MM.1S (cell line): ENCODE results near the gene TRAPPC12.
"Not testable (repeated sequence)": the region's sequence is repeated elsewhere in the genome, so short reads cannot be mapped to it uniquely, and the experiment has no call there.

Experiments used
- DNase-seq: peaks from one replicate; pipeline ENCODE4 v3.0.0-alpha.2; 2015
- H2AFZ ChIP-seq: fragments of 300-600 bp; sonication (generic); 2 replicates; pipeline ENCODE4 v1.6.0; 2016; ENCODE audit warnings: antibody characterized with exemption, low read length
- H3F3A ChIP-seq: fragments of 300-600 bp; sonication (generic); 2 replicates; pipeline ENCODE4 v1.6.1; 2016; ENCODE audit warnings: mild to moderate bottlenecking, antibody characterized with exemption, low read length, moderate library complexity, mixed read lengths; ENCODE audit not compliant: insufficient read depth
- H3K27ac ChIP-seq: fragments of 300-600 bp; sonication (generic); 2 replicates; pipeline ENCODE4 v1.5.1; 2016; ENCODE audit warnings: mild to moderate bottlenecking, low read length
- H3K27me3 ChIP-seq: fragments of 300-600 bp; sonication (generic); replicated peaks from 2 replicates; pipeline ENCODE4 v1.6.0; 2016; ENCODE audit warnings: low read length; ENCODE audit not compliant: insufficient read depth
- H3K36me3 ChIP-seq: fragments of 300-600 bp; sonication (generic); replicated peaks from 2 replicates; pipeline ENCODE4 v1.6.1; 2016; ENCODE audit warnings: mild to moderate bottlenecking, low read length, mixed read lengths; ENCODE audit not compliant: insufficient read depth
- H3K4me1 ChIP-seq: fragments of 300-600 bp; sonication (generic); 2 replicates; pipeline ENCODE4 v1.6.1; 2016; ENCODE audit warnings: low read length, mixed read lengths
- H3K4me2 ChIP-seq: fragments of 300-600 bp; sonication (generic); 2 replicates; pipeline ENCODE4 v1.6.0; 2016; ENCODE audit warnings: low read depth, low read length
- H3K4me3 ChIP-seq: fragments of 300-600 bp; sonication (generic); 2 replicates; pipeline ENCODE4 v1.5.1; 2016; ENCODE audit warnings: low read length, mixed read lengths
- H3K79me2 ChIP-seq: fragments of 300-600 bp; sonication (generic); 2 replicates; pipeline ENCODE4 v1.6.1; 2016; ENCODE audit warnings: mixed run types, low read length, mixed read lengths
- H3K9ac ChIP-seq: fragments of 300-600 bp; sonication (generic); 2 replicates; pipeline ENCODE4 v1.6.1; 2016; ENCODE audit warnings: low read length, mixed read lengths
- H3K9me2 ChIP-seq: fragments of 300-600 bp; sonication (generic); replicated peaks from 2 replicates; pipeline ENCODE4 v1.6.1; 2016; ENCODE audit warnings: mild to moderate bottlenecking, low read length, mixed read lengths; ENCODE audit not compliant: insufficient read depth
- H3K9me3 ChIP-seq: fragments of 300-600 bp; sonication (generic); replicated peaks from 2 replicates; pipeline ENCODE4 v1.6.1; 2016; ENCODE audit warnings: mild to moderate bottlenecking, low read length, mixed read lengths; ENCODE audit not compliant: insufficient read depth
- H4K20me1 ChIP-seq: fragments of 300-600 bp; sonication (generic); 2 replicates; pipeline ENCODE4 v1.6.1; 2016; ENCODE audit warnings: mild to moderate bottlenecking, low read length, moderate library complexity, mixed read lengths; ENCODE audit not compliant: insufficient read depth
- EZH2 ChIP-seq: fragments of 300-600 bp; sonication (generic); optimal IDR thresholded peaks from 2 replicates; pipeline ENCODE3; 2017; ENCODE audit warnings: low read depth, mild to moderate bottlenecking, antibody characterized with exemption, low read length, mixed read lengths
- EZH2phosphoT487 ChIP-seq: fragments of 300-600 bp; sonication (generic); IDR thresholded peaks from 2 replicates; pipeline ENCODE4 v1.6.1; 2018; ENCODE audit warnings: antibody characterized with exemption, low read length
- TF ChIP-seq, protein P1 (sequence below): fragments of 300-600 bp; sonication (generic); IDR thresholded peaks from 2 replicates; pipeline ENCODE4 v1.5.1; 2016; ENCODE audit warnings: antibody characterized with exemption, low read length, mixed read lengths

TRAPPC12 gene

DNA sequence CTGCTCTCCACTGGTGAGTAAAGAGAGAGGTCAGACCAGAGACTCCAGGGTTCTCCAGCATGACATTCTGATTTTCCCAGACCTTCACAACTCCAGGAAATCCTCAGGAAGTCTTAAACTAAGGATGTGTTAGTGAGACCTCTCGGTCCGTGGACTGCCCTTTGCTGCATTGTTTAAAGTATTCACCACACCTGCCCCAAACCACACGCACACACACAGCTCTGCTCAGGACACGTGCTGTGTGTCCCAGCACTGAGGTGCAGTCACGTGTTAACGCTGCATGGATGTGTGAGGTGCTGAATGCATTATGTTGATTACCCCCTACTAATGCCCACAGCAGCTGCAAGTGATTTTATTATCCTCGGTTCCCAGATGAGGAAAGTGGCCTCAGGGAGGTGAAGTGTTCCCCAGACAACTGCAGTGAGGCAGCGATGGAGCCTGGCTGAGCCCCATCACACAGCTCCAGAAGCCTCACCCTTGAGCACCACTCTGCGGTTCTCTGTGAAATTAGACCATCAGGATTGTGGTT is 68.4 kb downstream of the TRAPPC12 start:
- no peak overlapping the region for H3K9ac ChIP-seq
- no peak overlapping the region for H3K27ac ChIP-seq
- no peaks in the 10 kb centered on the region for H3K4me1 ChIP-seq
- no peaks in the 10 kb centered on the region for H4K20me1 ChIP-seq
- no peaks in the 10 kb centered on the region for H3K27me3 ChIP-seq
- H2AFZ ChIP-seq, result no peak overlapping the region
- no peak for DNase-seq
- no peaks in the 10 kb centered on the region for H3K9me3 ChIP-seq
- no peak for TF ChIP-seq EZH2
- TF ChIP-seq EZH2phosphoT487, result no peak
- TF ChIP-seq, protein P1, sequence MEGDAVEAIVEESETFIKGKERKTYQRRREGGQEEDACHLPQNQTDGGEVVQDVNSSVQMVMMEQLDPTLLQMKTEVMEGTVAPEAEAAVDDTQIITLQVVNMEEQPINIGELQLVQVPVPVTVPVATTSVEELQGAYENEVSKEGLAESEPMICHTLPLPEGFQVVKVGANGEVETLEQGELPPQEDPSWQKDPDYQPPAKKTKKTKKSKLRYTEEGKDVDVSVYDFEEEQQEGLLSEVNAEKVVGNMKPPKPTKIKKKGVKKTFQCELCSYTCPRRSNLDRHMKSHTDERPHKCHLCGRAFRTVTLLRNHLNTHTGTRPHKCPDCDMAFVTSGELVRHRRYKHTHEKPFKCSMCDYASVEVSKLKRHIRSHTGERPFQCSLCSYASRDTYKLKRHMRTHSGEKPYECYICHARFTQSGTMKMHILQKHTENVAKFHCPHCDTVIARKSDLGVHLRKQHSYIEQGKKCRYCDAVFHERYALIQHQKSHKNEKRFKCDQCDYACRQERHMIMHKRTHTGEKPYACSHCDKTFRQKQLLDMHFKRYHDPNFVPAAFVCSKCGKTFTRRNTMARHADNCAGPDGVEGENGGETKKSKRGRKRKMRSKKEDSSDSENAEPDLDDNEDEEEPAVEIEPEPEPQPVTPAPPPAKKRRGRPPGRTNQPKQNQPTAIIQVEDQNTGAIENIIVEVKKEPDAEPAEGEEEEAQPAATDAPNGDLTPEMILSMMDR, result no peak
- H3F3A ChIP-seq, result no peaks in the 10 kb centered on the region
- no peaks in the 10 kb centered on the region for H3K79me2 ChIP-seq
- H3K4me2 ChIP-seq, result no peak overlapping the region
- H3K9me2 ChIP-seq, result no peaks in the 10 kb centered on the region
- no peaks in the 10 kb centered on the region for H3K36me3 ChIP-seq
- no peak overlapping the region for H3K4me3 ChIP-seq

DNA sequence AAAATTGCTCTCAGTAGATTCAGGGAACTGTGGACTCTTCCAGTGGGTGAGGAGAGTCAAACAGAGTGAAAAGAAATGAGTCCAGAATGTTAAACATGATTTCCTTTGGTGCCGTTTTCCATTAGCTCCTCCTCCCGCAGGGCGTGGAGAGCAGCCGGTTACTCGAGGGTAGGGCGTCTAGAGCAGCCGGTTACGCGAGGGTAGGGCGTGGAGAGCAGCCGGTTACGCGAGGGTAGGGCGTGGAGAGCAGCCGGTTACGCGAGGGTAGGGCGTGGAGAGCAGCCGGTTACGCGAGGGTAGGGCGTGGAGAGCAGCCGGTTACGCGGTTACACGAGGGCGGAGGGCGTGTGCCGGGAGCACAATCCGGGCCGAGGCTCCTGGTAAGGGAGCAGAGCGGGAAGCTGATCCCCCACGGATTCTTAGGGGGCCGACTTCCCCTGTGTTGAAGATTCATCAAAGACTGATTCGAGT is 69.0 kb downstream of the TRAPPC12 start:
- H4K20me1 ChIP-seq, H3K4me3 ChIP-seq, H3K4me2 ChIP-seq, H3K79me2 ChIP-seq, H3F3A ChIP-seq, H3K27ac ChIP-seq, H3K9me3 ChIP-seq, H3K36me3 ChIP-seq, H2AFZ ChIP-seq, DNase-seq, H3K4me1 ChIP-seq, H3K9ac ChIP-seq, H3K27me3 ChIP-seq, H3K9me2 ChIP-seq: not testable (repeated sequence)

DNA sequence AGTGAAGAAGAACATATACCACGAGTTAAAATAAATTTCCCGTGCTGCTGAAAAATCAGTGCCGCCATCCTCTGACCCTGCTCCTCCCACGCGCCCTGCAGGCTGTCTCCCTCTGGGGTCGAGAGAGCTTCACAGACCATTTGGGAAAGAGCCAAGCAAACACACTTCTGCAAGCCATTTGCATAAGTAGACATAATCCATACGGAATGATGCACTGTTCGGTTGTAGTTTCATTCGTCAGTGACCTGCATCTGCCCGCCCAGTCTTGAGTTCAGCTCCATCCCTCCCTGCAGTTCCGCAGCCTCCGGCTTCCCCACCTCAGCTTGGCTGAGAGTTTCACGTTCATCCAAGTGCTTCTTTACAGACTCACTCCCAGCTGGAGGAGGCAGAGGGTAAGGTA is 69.6 kb downstream of the TRAPPC12 start:
- Histone ChIP-seq H3K27ac (no peak overlapping the region), H3K79me2 (no peaks in the 10 kb centered on the region), H3K9me2 (no peaks in the 10 kb centered on the region), H3K4me2 (no peak overlapping the region), H2AFZ (no peak overlapping the region), H3K27me3 (no peaks in the 10 kb centered on the region), H3F3A (no peaks in the 10 kb centered on the region), H3K36me3 (no peaks in the 10 kb centered on the region), H3K9me3 (no peaks in the 10 kb centered on the region), H3K4me3 (no peak overlapping the region), H3K9ac (no peak overlapping the region), H3K4me1 (no peaks in the 10 kb centered on the region), H4K20me1 (no peaks in the 10 kb centered on the region)
- TF ChIP-seq, protein P1, result no peak
- TF ChIP-seq EZH2phosphoT487 (no peak), EZH2 (no peak)
- DNase-seq, result no peak

DNA sequence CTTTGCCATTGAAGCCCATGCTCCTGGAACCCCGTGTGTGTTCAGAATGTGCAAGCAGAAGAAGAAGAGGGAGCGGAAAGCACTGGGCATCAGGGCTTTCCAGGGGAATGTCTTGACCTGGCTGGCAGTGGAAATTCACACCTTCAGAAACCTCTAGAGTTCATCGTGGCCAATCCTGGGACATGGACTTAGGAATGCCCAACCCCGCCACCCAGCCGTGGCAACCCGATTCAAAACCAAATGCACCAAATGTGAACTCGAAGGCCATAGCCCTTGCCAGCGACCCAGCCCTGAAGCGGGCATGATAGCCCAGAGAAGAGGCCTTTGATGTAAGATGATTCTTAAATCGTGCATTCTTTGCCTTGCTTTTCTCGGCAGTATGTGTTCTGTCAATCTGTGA is 70.4 kb downstream of the TRAPPC12 start:
- H3K4me3 ChIP-seq, result no peak overlapping the region
- no peak overlapping the region for H3K27ac ChIP-seq
- no peaks in the 10 kb centered on the region for H3K79me2 ChIP-seq
- H3F3A ChIP-seq, result no peaks in the 10 kb centered on the region
- no peak for DNase-seq
- no peaks in the 10 kb centered on the region for H3K4me1 ChIP-seq
- H3K9ac ChIP-seq, result no peak overlapping the region
- H3K36me3 ChIP-seq, result no peaks in the 10 kb centered on the region
- no peak overlapping the region for H2AFZ ChIP-seq
- no peaks in the 10 kb centered on the region for H3K9me3 ChIP-seq
- no peaks in the 10 kb centered on the region for H3K9me2 ChIP-seq
- no peak overlapping the region for H3K4me2 ChIP-seq
- no peaks in the 10 kb centered on the region for H4K20me1 ChIP-seq
- TF ChIP-seq EZH2phosphoT487 (no peak), EZH2 (no peak)
- TF ChIP-seq, protein P1, result no peak
- H3K27me3 ChIP-seq, result no peaks in the 10 kb centered on the region
